NT2/D1 (cell line): ENCODE data around the gene PNMA5.
"Not testable (repeated sequence)": the region's sequence is repeated elsewhere in the genome, so short reads cannot be mapped to it uniquely, and the experiment has no call there.

ENCODE experiments used
- DNase-seq: peaks from one replicate; pipeline ENCODE4 v3.0.0-alpha.2; 2011; ENCODE audit warnings: low read depth, low spot score
- H3K27me3 ChIP-seq: 2 replicates; pipeline ENCODE4 v1.6.0; 2011; ENCODE audit warnings: mild to moderate bottlenecking; ENCODE audit not compliant: insufficient read length, insufficient read depth
- H3K36me3 ChIP-seq: 2 replicates; pipeline ENCODE4 v1.6.1; 2011; ENCODE audit warnings: mild to moderate bottlenecking, low read length, mixed read lengths; ENCODE audit not compliant: insufficient read depth, insufficient read length
- H3K4me1 ChIP-seq: 2 replicates; pipeline ENCODE4 v1.5.1; 2011; ENCODE audit not compliant: insufficient read depth, insufficient read length
- H3K4me3 ChIP-seq: 2 replicates; pipeline ENCODE4 v1.5.1; 2011; ENCODE audit warnings: low read depth; ENCODE audit not compliant: insufficient read length
- H3K9ac ChIP-seq: 2 replicates; pipeline ENCODE4 v1.6.0; 2011; ENCODE audit warnings: low read depth; ENCODE audit not compliant: insufficient read length
- H3K9me3 ChIP-seq: 2 replicates; pipeline ENCODE4 v1.5.1; 2011; ENCODE audit warnings: mild to moderate bottlenecking, low read length; ENCODE audit not compliant: insufficient read depth
- SUZ12 ChIP-seq: IDR thresholded peaks from 2 replicates; pipeline ENCODE4 v1.6.1; 2011; ENCODE audit not compliant: insufficient read length, insufficient read depth; ENCODE audit errors: extremely low read depth
- YY1 ChIP-seq: IDR thresholded peaks from 2 replicates; pipeline ENCODE4 v1.6.1; 2011; ENCODE audit not compliant: insufficient read length, insufficient read depth
- ZNF274 ChIP-seq: IDR thresholded peaks from 2 replicates; pipeline ENCODE4 v1.6.1; 2011; ENCODE audit warnings: mild to moderate bottlenecking, low read depth, low read length

PNMA5 gene

GRCh38 chrX:152988536-152989291, 5.2 kb downstream of the PNMA5 start:
- Histone ChIP-seq H3K36me3 (no peaks in the 10 kb centered on the region), H3K4me3 (no peak overlapping the region), H3K4me1 (peaks cover 1% of the 10 kb centered on the region), H3K9me3 (no peaks in the 10 kb centered on the region), H3K9ac (no peak overlapping the region), H3K27me3 (no peaks in the 10 kb centered on the region)
- DNase-seq = no peak
- TF ChIP-seq ZNF274 = no peak
- no peak for TF ChIP-seq SUZ12
- no peak for TF ChIP-seq YY1

GRCh38 chrX:152987801-152988200, 6.1 kb downstream of the PNMA5 start:
- Histone ChIP-seq H3K4me1 (peaks cover 1% of the 10 kb centered on the region), H3K9ac (no peak overlapping the region)

GRCh38 chrX:152987156-152987555, 6.8 kb downstream of the PNMA5 start:
- not testable (repeated sequence) for DNase-seq, H3K4me1 ChIP-seq, H3K9me3 ChIP-seq, H3K36me3 ChIP-seq, H3K9ac ChIP-seq, H3K27me3 ChIP-seq, H3K4me3 ChIP-seq

More at GRCh38 chrX:152987801-152988200, 6.1 kb downstream of the PNMA5 start:
- no peak overlapping the region for H3K4me3 ChIP-seq
- TF ChIP-seq ZNF274 (no peak), SUZ12 (no peak), YY1 (no peak)
- DNase-seq = no peak
- H3K9me3 ChIP-seq = no peaks in the 10 kb centered on the region
- H3K36me3 ChIP-seq = no peaks in the 10 kb centered on the region
- no peaks in the 10 kb centered on the region for H3K27me3 ChIP-seq

- H3K4me3 ChIP-seq, DNase-seq, H3K4me1 ChIP-seq, H3K36me3 ChIP-seq, H3K9me3 ChIP-seq, H3K9ac ChIP-seq, H3K27me3 ChIP-seq: not testable (repeated sequence)
Measured at GRCh38 chrX:152985383-152985782, 8.5 kb downstream of the PNMA5 start.

GRCh38 chrX:152968193-152968592, 25.7 kb downstream of the PNMA5 start:
- no peak for DNase-seq
- H3K4me1 ChIP-seq = no peaks in the 10 kb centered on the region
- no peak overlapping the region for H3K9ac ChIP-seq
- H3K36me3 ChIP-seq = peaks cover 9% of the 10 kb centered on the region
- no peaks in the 10 kb centered on the region for H3K27me3 ChIP-seq
- H3K4me3 ChIP-seq = no peak overlapping the region
- H3K9me3 ChIP-seq = no peaks in the 10 kb centered on the region
- TF ChIP-seq ZNF274 (no peak), YY1 (no peak), SUZ12 (no peak)

- DNase-seq = no peak
- H3K9ac ChIP-seq = no peak overlapping the region
- no peak overlapping the region for H3K4me3 ChIP-seq
- H3K4me1 ChIP-seq = no peaks in the 10 kb centered on the region
- H3K9me3 ChIP-seq = no peaks in the 10 kb centered on the region
- no peaks in the 10 kb centered on the region for H3K27me3 ChIP-seq
- H3K36me3 ChIP-seq = peaks cover 6% of the 10 kb centered on the region
- TF ChIP-seq ZNF274 (no peak), SUZ12 (no peak), YY1 (no peak)
Measured at GRCh38 chrX:152960115-152960514, 33.8 kb downstream of the PNMA5 start.

- TF ChIP-seq ZNF274 = no peak
- TF ChIP-seq SUZ12 = no peak
- no peak for TF ChIP-seq YY1
- Histone ChIP-seq H3K27me3 (no peaks in the 10 kb centered on the region), H3K4me1 (no peaks in the 10 kb centered on the region), H3K9me3 (no peaks in the 10 kb centered on the region), H3K36me3 (peaks cover 6% of the 10 kb centered on the region), H3K9ac (no peak overlapping the region), H3K4me3 (no peak overlapping the region)
- DNase-seq = no peak
Measured at GRCh38 chrX:152959626-152960025, 34.3 kb downstream of the PNMA5 start.
